ENCODE measurements around the gene HNRNPR.

Gene HNRNPR

GRCh38 chr1:23344111-23344986, at the start of gene HNRNPR:
Gene HNRNPR, minus strand, starts transcription at chr1:23344284. Its CDS starts 3,276 bp downstream, at chr1:23341008.
- peak; percentile 96 for DNase-seq (ENCODE audit: extremely low spot score)
- ChIA-PET CTCF (interaction anchor here (0.7 to 1.5 kb wide), 5 partner anchors 24 to 305 kb away, joined by 3 to 8 read pairs (median 5); no protein-coding TSS in a partner anchor), POLR2A (interaction anchor here (0.5 to 3.0 kb wide), 40 partner anchors 9 to 1273 kb away, joined by 3 to 97 read pairs (median 4); partner anchors contain the start of genes ASAP3, E2F2, HTR1D and ID3)
- peak; percentile 56; the same call in 1 of the 2 replicates for TF ChIP-seq ELF4 (IDR thresholded peaks at IDR 0.05)
- peak; percentile 47; the same call in 1 of the 2 replicates for TF ChIP-seq FOXM1 (IDR thresholded peaks at IDR 0.05; ENCODE audit: borderline replicate concordance)
- TF ChIP-seq SUZ12 (IDR thresholded peaks at IDR 0.05): no peak
- peak; percentile 99 for TF ChIP-seq PKNOX1 (IDR thresholded peaks at IDR 0.05)
- peak; percentile 9; the same call in 1 of the 2 replicates for TF ChIP-seq CTBP1 (IDR thresholded peaks at IDR 0.05; ENCODE audit: borderline replicate concordance)
- peak; percentile 82; the same call in 1 of the 2 replicates for TF ChIP-seq HDGF (IDR thresholded peaks at IDR 0.05; ENCODE audit: borderline replicate concordance)
- peak; percentile 85 for TF ChIP-seq L3MBTL2 (conservative IDR thresholded peaks at IDR 0.05)
- TF ChIP-seq NFRKB (IDR thresholded peaks at IDR 0.05): 0 out of 2 replicates have a peak, but pooled peaks have one; percentile 21
- no peak for TF ChIP-seq ARNT (IDR thresholded peaks at IDR 0.05)

- TF ChIP-seq PKNOX1 (IDR thresholded peaks at IDR 0.05) (no peak), CTBP1 (IDR thresholded peaks at IDR 0.05; ENCODE audit: borderline replicate concordance) (no peak), LEF1 (IDR thresholded peaks at IDR 0.05; ENCODE audit: borderline replicate concordance) (no peak), FOXK2 (IDR thresholded peaks at IDR 0.05) (no peak), FOXM1 (IDR thresholded peaks at IDR 0.05; ENCODE audit: borderline replicate concordance) (no peak), L3MBTL2 (conservative IDR thresholded peaks at IDR 0.05) (no peak), TARDBP (IDR thresholded peaks at IDR 0.05) (no peak), SP1 (IDR thresholded peaks at IDR 0.05) (no peak), NFRKB (IDR thresholded peaks at IDR 0.05) (no peak), ELF4 (IDR thresholded peaks at IDR 0.05) (no peak), FOXA1 (IDR thresholded peaks at IDR 0.05) (no peak), BHLHE40 (IDR thresholded peaks at IDR 0.05; ENCODE audit: borderline replicate concordance) (no peak), ZNF384 (IDR thresholded peaks at IDR 0.05) (no peak), HDGF (IDR thresholded peaks at IDR 0.05; ENCODE audit: borderline replicate concordance) (no peak), ARNT (IDR thresholded peaks at IDR 0.05) (no peak), SUZ12 (IDR thresholded peaks at IDR 0.05) (no peak)
- ChIA-PET CTCF (interaction anchor here (3.1 kb wide), 1 partner anchor 11 kb away, joined by 17 read pairs; no protein-coding TSS in a partner anchor), POLR2A (interaction anchor here (1.9 to 2.2 kb wide), 2 partner anchors 25 to 49 kb away, joined by 5 to 7 read pairs; partner anchors contain the start of gene HNRNPR)
- no peak for DNase-seq (ENCODE audit: extremely low spot score)
These were observed 49.6 kb upstream of the HNRNPR start for GRCh38 chr1:23393706-23394105.

GRCh38 chr1:23392125-23392855, 48.2 kb upstream of the HNRNPR start:
- POLR2A ChIA-PET: no interaction called here
- no peak for DNase-seq (ENCODE audit: extremely low spot score)
- TF ChIP-seq ELF4 (IDR thresholded peaks at IDR 0.05) (no peak), PKNOX1 (IDR thresholded peaks at IDR 0.05) (no peak), LEF1 (IDR thresholded peaks at IDR 0.05; ENCODE audit: borderline replicate concordance) (no peak), SP1 (IDR thresholded peaks at IDR 0.05) (no peak), FOXK2 (IDR thresholded peaks at IDR 0.05) (no peak), NFRKB (IDR thresholded peaks at IDR 0.05) (no peak), ARNT (IDR thresholded peaks at IDR 0.05) (no peak), SUZ12 (IDR thresholded peaks at IDR 0.05) (no peak), HDGF (IDR thresholded peaks at IDR 0.05; ENCODE audit: borderline replicate concordance) (no peak), CTBP1 (IDR thresholded peaks at IDR 0.05; ENCODE audit: borderline replicate concordance) (no peak), ZNF384 (IDR thresholded peaks at IDR 0.05) (no peak)
- CTCF ChIA-PET: no interaction called here

GRCh38 chr1:23389837-23390321, 45.8 kb upstream of the HNRNPR start:
- TF ChIP-seq PKNOX1 (IDR thresholded peaks at IDR 0.05) (no peak), TARDBP (IDR thresholded peaks at IDR 0.05) (no peak), L3MBTL2 (conservative IDR thresholded peaks at IDR 0.05) (no peak), SP1 (IDR thresholded peaks at IDR 0.05) (no peak), ELF4 (IDR thresholded peaks at IDR 0.05) (no peak), BHLHE40 (IDR thresholded peaks at IDR 0.05; ENCODE audit: borderline replicate concordance) (no peak), FOXK2 (IDR thresholded peaks at IDR 0.05) (no peak), ZNF384 (IDR thresholded peaks at IDR 0.05) (no peak), ARNT (IDR thresholded peaks at IDR 0.05) (no peak)
- CTCF ChIA-PET: interaction anchor here (0.6 to 1.3 kb wide), 2 partner anchors 14 to 50 kb away, joined by 4 read pairs; no protein-coding TSS in a partner anchor
- DNase-seq (ENCODE audit: extremely low spot score): no peak
- POLR2A ChIA-PET: interaction anchor here (1.2 to 2.0 kb wide), 2 partner anchors 14 to 177 kb away, joined by 4 read pairs; no protein-coding TSS in a partner anchor

Data from HEK293T (cell line).